Medulla oblongata (tissue), 1 donor: ENCODE results near the gene FHL2.

Experiments
- DNase-seq: peaks from one replicate; pipeline ENCODE4 v3.0.0-alpha.2; 2015; ENCODE audit errors: extremely low spot score

FHL2 gene

GRCh38 chr2:105313877-105314276, 85.0 kb downstream of the FHL2 start:
- no peak for DNase-seq
